Measurements from ENCODE around the gene NDOR1.

The NDOR1 gene

GRCh38 chr9:137185921-137186320, 19.6 kb upstream of the NDOR1 start:
- Histone ChIP-seq H3K4me2 (ENCODE audit: low read depth, low read length, poor library complexity, severe bottlenecking) (no peak overlapping the region), H3F3A (ENCODE audit: insufficient read depth) (no peaks in the 10 kb centered on the region), H3K27me3 (ENCODE audit: low read length) (no peaks in the 10 kb centered on the region), H3K79me2 (ENCODE audit: insufficient read depth, low read length) (peaks cover 20% of the 10 kb centered on the region), H3K9ac (ENCODE audit: low read length) (no peak overlapping the region), H3K9me2 (replicated peaks; ENCODE audit: insufficient read depth, low read length) (no peaks in the 10 kb centered on the region), H4K20me1 (ENCODE audit: low read depth, low read length) (no peaks in the 10 kb centered on the region), H3K27ac (ENCODE audit: low read depth, low read length) (no peak overlapping the region), H2AFZ (ENCODE audit: low read depth, low read length, severe bottlenecking) (no peak overlapping the region), H3K4me3 (ENCODE audit: insufficient read depth, low read length, poor library complexity, severe bottlenecking) (no peak overlapping the region), H3K36me3 (ENCODE audit: low read length) (no peaks in the 10 kb centered on the region), H3K9me3 (ENCODE audit: insufficient read depth, low read length) (no peaks in the 10 kb centered on the region)
- no peak for TF ChIP-seq CTCF (IDR thresholded peaks at IDR 0.05; ENCODE audit: insufficient read depth, low read length, poor library complexity, severe bottlenecking)
- TF ChIP-seq EZH2phosphoT487 (conservative IDR thresholded peaks at IDR 0.05; ENCODE audit: low read length) = no peak

GRCh38 chr9:137186385-137186784, 19.1 kb upstream of the NDOR1 start:
- Histone ChIP-seq H3K9ac (ENCODE audit: low read length) (no peak overlapping the region), H4K20me1 (ENCODE audit: low read depth, low read length) (no peaks in the 10 kb centered on the region), H3K9me3 (ENCODE audit: insufficient read depth, low read length) (no peaks in the 10 kb centered on the region), H3K4me2 (ENCODE audit: low read depth, low read length, poor library complexity, severe bottlenecking) (peak overlapping the region; percentile 79), H3K36me3 (ENCODE audit: low read length) (no peaks in the 10 kb centered on the region), H3K27ac (ENCODE audit: low read depth, low read length) (no peak overlapping the region), H3K4me3 (ENCODE audit: insufficient read depth, low read length, poor library complexity, severe bottlenecking) (no peak overlapping the region), H3K27me3 (ENCODE audit: low read length) (no peaks in the 10 kb centered on the region), H3K9me2 (replicated peaks; ENCODE audit: insufficient read depth, low read length) (no peaks in the 10 kb centered on the region), H3K79me2 (ENCODE audit: insufficient read depth, low read length) (peaks cover 20% of the 10 kb centered on the region), H2AFZ (ENCODE audit: low read depth, low read length, severe bottlenecking) (no peak overlapping the region), H3F3A (ENCODE audit: insufficient read depth) (no peaks in the 10 kb centered on the region)
- no peak for TF ChIP-seq CTCF (IDR thresholded peaks at IDR 0.05; ENCODE audit: insufficient read depth, low read length, poor library complexity, severe bottlenecking)
- no peak for TF ChIP-seq EZH2phosphoT487 (conservative IDR thresholded peaks at IDR 0.05; ENCODE audit: low read length)

GRCh38 chr9:137187386-137187785, 18.1 kb upstream of the NDOR1 start:
- Histone ChIP-seq H3F3A (ENCODE audit: insufficient read depth) (no peaks in the 10 kb centered on the region), H3K9ac (ENCODE audit: low read length) (peak overlapping the region; percentile 97), H4K20me1 (ENCODE audit: low read depth, low read length) (no peaks in the 10 kb centered on the region), H3K27ac (ENCODE audit: low read depth, low read length) (no peak overlapping the region), H3K9me3 (ENCODE audit: insufficient read depth, low read length) (no peaks in the 10 kb centered on the region), H3K4me3 (ENCODE audit: insufficient read depth, low read length, poor library complexity, severe bottlenecking) (peak overlapping the region; percentile 96), H3K79me2 (ENCODE audit: insufficient read depth, low read length) (peaks cover 20% of the 10 kb centered on the region), H3K36me3 (ENCODE audit: low read length) (no peaks in the 10 kb centered on the region), H2AFZ (ENCODE audit: low read depth, low read length, severe bottlenecking) (no peak overlapping the region), H3K9me2 (replicated peaks; ENCODE audit: insufficient read depth, low read length) (no peaks in the 10 kb centered on the region), H3K27me3 (ENCODE audit: low read length) (no peaks in the 10 kb centered on the region), H3K4me2 (ENCODE audit: low read depth, low read length, poor library complexity, severe bottlenecking) (peak overlapping the region; percentile 79)
- no peak for TF ChIP-seq CTCF (IDR thresholded peaks at IDR 0.05; ENCODE audit: insufficient read depth, low read length, poor library complexity, severe bottlenecking)
- no peak for TF ChIP-seq EZH2phosphoT487 (conservative IDR thresholded peaks at IDR 0.05; ENCODE audit: low read length)

All from SU-DHL-6 (cell line).